ENCODE measurements around the gene ATP10A.

Gene ATP10A

GRCh38 chr15:25810631-25811091, 52.5 kb downstream of the ATP10A start:
- DNase-seq = no peak

GRCh38 chr15:25810154-25810553, 53.0 kb downstream of the ATP10A start:
- DNase-seq = no peak

- no peak for DNase-seq
These were observed 56.1 kb downstream of the ATP10A start for GRCh38 chr15:25807063-25807462.

GRCh38 chr15:25805031-25805430, 58.1 kb downstream of the ATP10A start:
- no peak for DNase-seq

- no peak for DNase-seq
These were observed 58.7 kb downstream of the ATP10A start for GRCh38 chr15:25804451-25804850.

- DNase-seq = no peak
These were observed 59.6 kb downstream of the ATP10A start for GRCh38 chr15:25803541-25803940.

- DNase-seq = no peak
These were observed 60.1 kb downstream of the ATP10A start for GRCh38 chr15:25803036-25803435.

- DNase-seq = no peak
These were observed 60.8 kb downstream of the ATP10A start for GRCh38 chr15:25802285-25802830.

- DNase-seq = no peak
These were observed 61.4 kb downstream of the ATP10A start for GRCh38 chr15:25801586-25802284.

GRCh38 chr15:25800761-25801515, 62.2 kb downstream of the ATP10A start:
- no peak for DNase-seq

GRCh38 chr15:25799906-25800700, 63.0 kb downstream of the ATP10A start:
- no peak for DNase-seq

GRCh38 chr15:25797936-25798901, 64.9 kb downstream of the ATP10A start:
- DNase-seq = no peak

GRCh38 chr15:25797511-25797935, 65.6 kb downstream of the ATP10A start:
- DNase-seq = no peak

- DNase-seq = no peak
These were observed 66.1 kb downstream of the ATP10A start for GRCh38 chr15:25797035-25797434.

GRCh38 chr15:25796395-25796794, 66.7 kb downstream of the ATP10A start:
- no peak for DNase-seq

GRCh38 chr15:25795712-25796111, 67.4 kb downstream of the ATP10A start:
- no peak for DNase-seq

- DNase-seq = no peak
These were observed 68.1 kb downstream of the ATP10A start for GRCh38 chr15:25795061-25795460.

- DNase-seq = no peak
These were observed 69.6 kb downstream of the ATP10A start for GRCh38 chr15:25793354-25794050.

GRCh38 chr15:25792128-25792527, 71.0 kb downstream of the ATP10A start:
- DNase-seq = no peak

GRCh38 chr15:25790000-25790660, 73.0 kb downstream of the ATP10A start:
- DNase-seq = no peak

GRCh38 chr15:25789616-25789999, 73.5 kb downstream of the ATP10A start:
- no peak for DNase-seq
